Glutamatergic neuron (in vitro differentiated cells): ENCODE data around the gene EPHX1. TPM values are rescaled to one million over a fixed set of nuclear protein-coding genes. Genes with fewer than 3 reads are reported as not detected.

Experiments used
- DNase-seq: peaks from one replicate; pipeline ENCODE4 v3.0.0; 2022
- H3K27ac Mint-ChIP-seq: one replicate; pipeline ENCODE4 v1.8.0; 2020; ENCODE audit warnings: mild to moderate bottlenecking, mixed read lengths, inconsistent platforms; ENCODE audit not compliant: unreplicated experiment
- H3K27me3 Mint-ChIP-seq: one replicate; pipeline ENCODE4 v1.8.0; 2020; ENCODE audit warnings: mild to moderate bottlenecking, moderate library complexity, mixed read lengths, inconsistent platforms; ENCODE audit not compliant: unreplicated experiment
- H3K36me3 Mint-ChIP-seq: one replicate; pipeline ENCODE4 v1.8.0; 2020; ENCODE audit warnings: mild to moderate bottlenecking, mixed read lengths, inconsistent platforms; ENCODE audit not compliant: unreplicated experiment
- H3K4me1 Mint-ChIP-seq: one replicate; pipeline ENCODE4 v1.8.0; 2020; ENCODE audit warnings: mild to moderate bottlenecking, low read depth, mixed read lengths, inconsistent platforms; ENCODE audit not compliant: unreplicated experiment
- H3K4me3 Mint-ChIP-seq: one replicate; pipeline ENCODE4 v1.8.0; 2020; ENCODE audit warnings: mild to moderate bottlenecking, mixed read lengths, inconsistent platforms; ENCODE audit not compliant: unreplicated experiment
- H3K9me3 Mint-ChIP-seq: one replicate; pipeline ENCODE4 v1.8.0; 2020; ENCODE audit warnings: mild to moderate bottlenecking, moderate library complexity, mixed read lengths, inconsistent platforms; ENCODE audit not compliant: unreplicated experiment
- total RNA-seq: library from RNA; stranded (reverse); fragmentation: NEBNext Ultra II Directional; extraction: Animal tissue kit (Norgen Biotek cat#: 25700); gene quantifications from one replicate; pipeline ENCODE4 v1.2.1, GENCODE V29; 2021; ENCODE audit not compliant: unreplicated experiment
- TF ChIP-seq, protein P1 (sequence below): fragments of 200-600 bp; sonication (generic); IDR thresholded peaks from one replicate; pipeline ENCODE4 v1.5.0; 2021; ENCODE audit not compliant: partially characterized antibody, unreplicated experiment

Gene EPHX1
- total RNA-seq, 1 donor from 2014 or later, result 60.4 TPM

- no peak overlapping the region for H3K4me3 Mint-ChIP-seq
- H3K27me3 Mint-ChIP-seq, result peaks cover 7% of the 10 kb centered on the region
- H3K9me3 Mint-ChIP-seq, result peaks cover 4% of the 10 kb centered on the region
- no peak overlapping the region for H3K27ac Mint-ChIP-seq
- peaks cover 10% of the 10 kb centered on the region for H3K36me3 Mint-ChIP-seq
- H3K4me1 Mint-ChIP-seq, result peaks cover 19% of the 10 kb centered on the region
- DNase-seq, result no peak
- TF ChIP-seq, protein P1, sequence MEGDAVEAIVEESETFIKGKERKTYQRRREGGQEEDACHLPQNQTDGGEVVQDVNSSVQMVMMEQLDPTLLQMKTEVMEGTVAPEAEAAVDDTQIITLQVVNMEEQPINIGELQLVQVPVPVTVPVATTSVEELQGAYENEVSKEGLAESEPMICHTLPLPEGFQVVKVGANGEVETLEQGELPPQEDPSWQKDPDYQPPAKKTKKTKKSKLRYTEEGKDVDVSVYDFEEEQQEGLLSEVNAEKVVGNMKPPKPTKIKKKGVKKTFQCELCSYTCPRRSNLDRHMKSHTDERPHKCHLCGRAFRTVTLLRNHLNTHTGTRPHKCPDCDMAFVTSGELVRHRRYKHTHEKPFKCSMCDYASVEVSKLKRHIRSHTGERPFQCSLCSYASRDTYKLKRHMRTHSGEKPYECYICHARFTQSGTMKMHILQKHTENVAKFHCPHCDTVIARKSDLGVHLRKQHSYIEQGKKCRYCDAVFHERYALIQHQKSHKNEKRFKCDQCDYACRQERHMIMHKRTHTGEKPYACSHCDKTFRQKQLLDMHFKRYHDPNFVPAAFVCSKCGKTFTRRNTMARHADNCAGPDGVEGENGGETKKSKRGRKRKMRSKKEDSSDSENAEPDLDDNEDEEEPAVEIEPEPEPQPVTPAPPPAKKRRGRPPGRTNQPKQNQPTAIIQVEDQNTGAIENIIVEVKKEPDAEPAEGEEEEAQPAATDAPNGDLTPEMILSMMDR, result no peak
Measured at GRCh38 chr1:225851805-225852204, 41.9 kb downstream of the EPHX1 start.

DNA sequence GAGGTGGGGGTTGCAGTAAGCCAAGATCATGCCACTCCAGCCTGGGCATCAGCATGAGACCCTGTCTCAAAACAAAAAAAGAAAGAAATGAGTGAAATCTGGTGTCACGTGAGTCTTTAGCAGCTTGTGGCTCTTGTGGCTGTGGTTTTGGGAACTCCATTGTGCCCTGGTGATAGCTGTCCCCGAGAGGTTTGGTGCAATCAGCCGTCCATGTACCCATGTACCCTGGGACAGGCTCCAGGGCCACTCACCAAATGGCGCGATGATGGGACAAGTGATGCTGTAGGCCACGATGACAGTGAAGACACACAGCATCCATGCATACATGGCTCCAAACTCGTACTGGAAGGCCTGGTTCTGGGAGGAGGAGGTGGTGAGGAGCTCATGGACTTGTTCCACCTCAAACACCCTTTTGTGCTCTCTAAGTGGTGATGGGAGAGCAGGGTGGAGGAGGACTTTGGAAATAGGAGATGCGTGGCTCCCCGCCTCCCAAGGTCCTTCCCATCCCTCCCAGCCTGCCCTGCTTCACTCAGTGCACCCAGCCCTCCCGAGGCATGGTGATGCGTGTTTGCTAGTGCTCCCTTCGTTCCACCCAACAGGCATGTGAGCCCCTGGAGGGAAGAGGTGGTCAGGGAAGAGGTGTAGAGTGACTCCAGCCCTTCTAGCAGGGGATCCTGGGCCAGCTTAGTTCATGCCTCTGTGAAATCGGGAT is 42.6 kb downstream of the EPHX1 start:
- no peak for DNase-seq
- peaks cover 7% of the 10 kb centered on the region for H3K27me3 Mint-ChIP-seq
- no peak overlapping the region for H3K27ac Mint-ChIP-seq
- H3K4me3 Mint-ChIP-seq, result no peak overlapping the region
- peaks cover 4% of the 10 kb centered on the region for H3K9me3 Mint-ChIP-seq
- TF ChIP-seq, protein P1, result no peak
- H3K36me3 Mint-ChIP-seq, result peaks cover 10% of the 10 kb centered on the region
- H3K4me1 Mint-ChIP-seq, result peaks cover 19% of the 10 kb centered on the region

DNA sequence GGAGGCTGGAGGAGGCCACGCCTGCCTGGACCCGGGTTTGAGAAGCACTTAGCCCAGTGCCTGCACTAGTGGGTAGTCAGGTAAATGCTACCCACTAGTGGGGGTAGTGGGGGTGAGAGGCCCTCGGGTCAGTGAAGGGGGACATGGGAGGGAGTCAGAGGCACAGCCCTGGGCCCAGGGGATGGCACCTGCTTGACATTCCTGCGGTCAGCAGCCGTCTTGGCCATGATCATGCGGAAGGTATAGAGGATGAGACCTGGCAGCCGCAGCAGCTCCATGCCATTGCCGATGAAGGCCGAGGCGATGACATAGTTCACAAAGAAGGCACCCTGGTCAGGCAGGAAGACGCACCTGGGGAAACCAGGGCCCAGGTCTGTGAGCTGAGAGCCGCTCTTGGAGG is 43.5 kb downstream of the EPHX1 start:
- H3K4me1 Mint-ChIP-seq, result peaks cover 12% of the 10 kb centered on the region
- H3K27me3 Mint-ChIP-seq, result peaks cover 9% of the 10 kb centered on the region
- H3K4me3 Mint-ChIP-seq, result no peak overlapping the region
- no peak for DNase-seq
- peaks cover 10% of the 10 kb centered on the region for H3K36me3 Mint-ChIP-seq
- no peak overlapping the region for H3K27ac Mint-ChIP-seq
- peaks cover 2% of the 10 kb centered on the region for H3K9me3 Mint-ChIP-seq
- TF ChIP-seq, protein P1, result no peak

- no peak for DNase-seq
- H3K4me1 Mint-ChIP-seq, result peaks cover 7% of the 10 kb centered on the region
- H3K9me3 Mint-ChIP-seq, result peaks cover 2% of the 10 kb centered on the region
- no peak overlapping the region for H3K27ac Mint-ChIP-seq
- TF ChIP-seq, protein P1, result no peak
- peaks cover 5% of the 10 kb centered on the region for H3K27me3 Mint-ChIP-seq
- H3K36me3 Mint-ChIP-seq, result no peaks in the 10 kb centered on the region
- H3K4me3 Mint-ChIP-seq, result no peak overlapping the region
Measured at GRCh38 chr1:225855503-225856300, 45.8 kb downstream of the EPHX1 start.

DNA sequence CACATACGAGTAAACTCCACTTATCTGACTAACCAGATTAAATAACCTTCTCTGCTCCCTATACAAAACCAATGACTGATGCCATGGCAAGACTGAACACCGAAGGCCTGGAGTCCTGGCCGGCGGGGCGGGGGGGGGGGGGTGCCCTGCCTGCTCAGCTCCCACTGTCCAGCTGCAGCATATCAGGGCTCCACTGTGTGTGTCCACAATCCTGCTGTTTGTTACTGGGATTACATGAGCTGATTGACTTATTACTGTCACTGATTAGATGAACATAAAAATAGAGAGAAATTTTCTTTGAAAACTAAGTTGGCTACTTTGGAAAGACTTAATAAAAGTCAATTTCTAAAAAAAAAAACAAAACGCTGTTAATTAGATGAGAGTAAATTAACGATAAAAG is 47.3 kb downstream of the EPHX1 start:
- Mint-ChIP-seq H3K4me3 (no peak overlapping the region), H3K27me3 (peaks cover 2% of the 10 kb centered on the region), H3K27ac (no peak overlapping the region), H3K9me3 (peaks cover 2% of the 10 kb centered on the region), H3K4me1 (peaks cover 7% of the 10 kb centered on the region), H3K36me3 (no peaks in the 10 kb centered on the region)
- DNase-seq, result no peak
- TF ChIP-seq, protein P1, result no peak
